Tibial nerve (tissue), 4 donors: Measurements from ENCODE around the gene PRKAG2. TPM values are rescaled to one million over a fixed set of nuclear protein-coding genes. Genes with fewer than 3 reads are reported as not detected.
A peak's percentile ranks its signal among the peaks of the same experiment; 100 is the strongest.

Source experiments
- DNase-seq, 2 donors: peaks; one replicate each; pipeline ENCODE4 v3.0.0-alpha.2; 2019; ENCODE audit warnings: low spot score in 2 of 2
- H3K27ac ChIP-seq, 4 donors: fragments of 200-600 bp; sonication (generic) in 3 of 4; one replicate each; pipeline ENCODE4 v1.5.1; 2017 to 2019; ENCODE audit warnings: mild to moderate bottlenecking in 1 of 4
- H3K27me3 ChIP-seq, 2 donors: fragments of 200-600 bp; sonication (generic) in 1 of 2; one replicate each; pipeline versions ENCODE4 v1.5.1 to v1.6.0; 2017 to 2019
- H3K36me3 ChIP-seq, 3 donors: fragments of 200-600 bp; sonication (generic); one replicate each; pipeline ENCODE4 v1.5.1; 2018 to 2019
- H3K4me1 ChIP-seq, 4 donors: fragments of 200-600 bp; sonication (generic) in 3 of 4; one replicate each; pipeline ENCODE4 v1.5.1; 2017 to 2019
- H3K4me3 ChIP-seq, 4 donors: fragments of 200-600 bp; sonication (generic) in 3 of 4; one replicate each; pipeline ENCODE4 v1.5.1; 2017 to 2019; ENCODE audit warnings: mild to moderate bottlenecking in 1 of 4, moderate library complexity in 1 of 4
- H3K9me3 ChIP-seq, 4 donors: fragments of 200-600 bp; sonication (generic) in 3 of 4; one replicate each; pipeline ENCODE4 v1.5.1; 2017 to 2019
- EP300 ChIP-seq, 2 donors: sonication (generic); formaldehyde crosslinking; IDR thresholded peaks; one replicate each; pipeline ENCODE4 v1.6.1; 2017; ENCODE audit warnings: antibody characterized with exemption in 2 of 2, mild to moderate bottlenecking in 1 of 2
- POLR2A ChIP-seq, 2 donors: fragments of 450-650 bp; IDR thresholded peaks; one replicate each; pipeline ENCODE4 v1.6.1; 2017; ENCODE audit warnings: antibody characterized with exemption in 2 of 2, mild to moderate bottlenecking in 2 of 2, moderate library complexity in 2 of 2
- WGBS, 2 donors: methylation state at CpG; one replicate each; pipeline ENCODE4 v1.1.5; 2018; 5-methylcytosine and 5-hydroxymethylcytosine counted together
- total RNA-seq, 4 donors: library from RNA; depleted of rRNA; stranded (reverse); fragments of >200 nt; gene quantifications; one replicate each; pipeline ENCODE4 v1.1.0, GENCODE V29; 2016
- TF ChIP-seq, protein P1 (sequence below), 5 experiments: fragments of 200-600 bp in 3 of 5; fragments of 450-650 bp in 2 of 5; sonication (generic) in 3 of 5; IDR thresholded peaks; one replicate each; pipeline ENCODE4 v1.5.1; 2016 to 2019; ENCODE audit warnings: antibody characterized with exemption in 5 of 5, mild to moderate bottlenecking in 3 of 5, moderate library complexity in 2 of 5

The PRKAG2 gene
- total RNA-seq, 4 donors from 2014 or later = 24.5 to 82.6 (median 38.3) TPM

DNA sequence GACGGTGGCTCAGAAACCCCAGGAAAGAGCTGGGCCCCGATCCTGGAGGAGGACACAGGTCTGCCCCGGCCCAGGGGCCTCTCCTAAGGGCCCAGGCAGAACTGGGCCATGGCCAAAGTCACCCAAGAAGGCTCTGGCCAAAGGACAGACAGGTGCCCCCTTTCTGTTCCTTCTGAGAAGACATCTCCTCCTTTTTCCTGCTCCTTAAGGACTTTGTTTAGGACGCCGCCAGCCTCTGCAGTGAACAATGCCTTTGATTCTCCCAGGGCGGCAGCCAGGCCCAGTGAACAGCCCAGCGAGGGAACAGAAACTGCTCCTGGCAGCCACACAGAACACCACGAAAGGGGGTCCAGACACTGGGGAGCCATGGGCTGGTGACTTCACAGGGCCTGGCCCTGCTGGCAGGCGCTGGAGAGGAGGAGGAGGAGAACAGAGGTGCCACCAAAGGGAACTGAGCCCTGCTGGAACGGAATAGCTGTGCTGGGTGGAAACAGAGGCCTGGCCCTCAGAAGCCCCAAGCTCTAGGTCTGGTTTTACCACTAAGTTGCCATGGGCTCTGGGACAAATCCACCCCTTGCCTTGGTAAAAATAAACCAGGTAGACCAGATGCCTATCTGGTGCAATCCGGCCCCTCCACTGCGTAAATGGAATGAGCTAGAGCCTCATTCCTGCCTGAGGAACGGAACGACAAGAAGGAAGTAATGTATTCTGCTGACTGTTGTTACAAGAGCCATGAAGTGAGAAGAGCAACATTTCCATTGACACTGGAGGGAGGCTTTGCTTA is 193.9 kb downstream of the PRKAG2 start:
- no peaks in the 10 kb centered on the region for H3K27me3 ChIP-seq
- no peak overlapping the region for H3K4me3 ChIP-seq
- TF ChIP-seq EP300 (IDR thresholded peaks at IDR 0.05) (no peak), POLR2A (IDR thresholded peaks at IDR 0.05) (no peak)
- TF ChIP-seq, protein P1, sequence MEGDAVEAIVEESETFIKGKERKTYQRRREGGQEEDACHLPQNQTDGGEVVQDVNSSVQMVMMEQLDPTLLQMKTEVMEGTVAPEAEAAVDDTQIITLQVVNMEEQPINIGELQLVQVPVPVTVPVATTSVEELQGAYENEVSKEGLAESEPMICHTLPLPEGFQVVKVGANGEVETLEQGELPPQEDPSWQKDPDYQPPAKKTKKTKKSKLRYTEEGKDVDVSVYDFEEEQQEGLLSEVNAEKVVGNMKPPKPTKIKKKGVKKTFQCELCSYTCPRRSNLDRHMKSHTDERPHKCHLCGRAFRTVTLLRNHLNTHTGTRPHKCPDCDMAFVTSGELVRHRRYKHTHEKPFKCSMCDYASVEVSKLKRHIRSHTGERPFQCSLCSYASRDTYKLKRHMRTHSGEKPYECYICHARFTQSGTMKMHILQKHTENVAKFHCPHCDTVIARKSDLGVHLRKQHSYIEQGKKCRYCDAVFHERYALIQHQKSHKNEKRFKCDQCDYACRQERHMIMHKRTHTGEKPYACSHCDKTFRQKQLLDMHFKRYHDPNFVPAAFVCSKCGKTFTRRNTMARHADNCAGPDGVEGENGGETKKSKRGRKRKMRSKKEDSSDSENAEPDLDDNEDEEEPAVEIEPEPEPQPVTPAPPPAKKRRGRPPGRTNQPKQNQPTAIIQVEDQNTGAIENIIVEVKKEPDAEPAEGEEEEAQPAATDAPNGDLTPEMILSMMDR (IDR thresholded peaks at IDR 0.05) = no peak
- no peaks in the 10 kb centered on the region for H3K9me3 ChIP-seq
- no peak for DNase-seq
- H3K27ac ChIP-seq = peak overlapping the region in 3 of 4 donors; percentile 21 to 88 (median 70)
- H3K36me3 ChIP-seq = no peaks in the 10 kb centered on the region
- peaks cover 0 to 66% (median 13%) of the 10 kb centered on the region in 4 donors for H3K4me1 ChIP-seq
- 65 to 72% methylated on average over 14 of the region's 14 CpGs for WGBS, 2 donors

DNA sequence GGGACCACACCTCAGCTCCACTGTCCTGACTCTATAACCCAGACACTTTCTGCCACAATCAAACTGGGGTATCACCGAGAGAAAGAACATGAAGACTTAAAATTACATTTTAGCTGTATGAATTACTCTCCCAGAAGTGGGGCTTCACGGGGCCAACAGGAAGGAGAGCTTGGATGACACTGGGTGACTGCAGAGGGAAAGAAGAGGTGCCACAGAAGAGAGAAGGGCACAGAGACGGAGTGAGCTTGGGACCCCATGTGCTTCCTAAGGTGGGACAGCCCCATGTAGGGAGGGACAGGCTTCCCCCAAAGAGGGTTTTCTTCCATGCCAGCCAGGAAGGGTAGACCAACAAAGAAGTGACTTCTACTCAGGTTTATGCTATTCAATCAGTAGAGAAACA is 195.2 kb downstream of the PRKAG2 start:
- TF ChIP-seq, protein P1 (IDR thresholded peaks at IDR 0.05) = no peak
- TF ChIP-seq POLR2A (IDR thresholded peaks at IDR 0.05) (no peak), EP300 (IDR thresholded peaks at IDR 0.05) (no peak)

DNA sequence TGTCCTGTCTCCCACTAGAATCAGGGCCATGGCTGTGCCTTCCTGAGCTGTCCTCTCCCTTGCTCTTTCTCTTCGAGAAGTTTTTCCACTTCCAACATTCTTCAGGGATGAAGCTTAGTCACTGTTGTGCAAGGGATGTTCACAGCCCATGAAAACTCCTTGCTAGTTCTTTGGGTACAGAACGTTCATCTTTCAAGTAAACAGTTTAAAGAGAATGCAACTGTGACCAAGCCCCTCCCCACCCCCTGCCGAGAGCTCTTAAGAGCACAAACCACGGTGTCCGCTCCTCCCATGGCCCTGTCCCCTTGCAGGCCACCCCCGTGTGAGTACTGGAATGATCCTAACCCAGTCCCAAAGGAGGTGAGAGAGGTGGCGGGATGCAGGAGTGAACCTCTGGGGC is 196.1 kb downstream of the PRKAG2 start:
- H3K36me3 ChIP-seq = peaks cover 0 to 1% (median 0%) of the 10 kb centered on the region in 3 donors
- DNase-seq = peak; percentile 46 to 68
- H3K4me1 ChIP-seq = peaks cover 0 to 48% (median 11%) of the 10 kb centered on the region in 4 donors
- H3K9me3 ChIP-seq = no peaks in the 10 kb centered on the region
- WGBS, 2 donors = 74 to 76% methylated on average over 7 of the region's 7 CpGs
- H3K27ac ChIP-seq = peak overlapping the region; percentile 35 to 88 (median 74)
- no peaks in the 10 kb centered on the region for H3K27me3 ChIP-seq
- TF ChIP-seq, protein P1 (IDR thresholded peaks at IDR 0.05) = no peak
- TF ChIP-seq POLR2A (IDR thresholded peaks at IDR 0.05) (no peak), EP300 (IDR thresholded peaks at IDR 0.05) (peak in 1 of 2 donors; percentile 83)
- no peak overlapping the region for H3K4me3 ChIP-seq

More for the DNA sequence above, 195.2 kb downstream of the PRKAG2 start:
- no peaks in the 10 kb centered on the region for H3K36me3 ChIP-seq
- H3K9me3 ChIP-seq = no peaks in the 10 kb centered on the region
- H3K27me3 ChIP-seq = no peaks in the 10 kb centered on the region
- H3K4me1 ChIP-seq = peaks cover 0 to 54% (median 11%) of the 10 kb centered on the region in 4 donors
- no peak for DNase-seq
- H3K27ac ChIP-seq = peak overlapping the region in 2 of 4 donors; percentile 46 to 88
- 91 to 96% methylated on average over 3 of the region's 3 CpGs for WGBS, 2 donors
- no peak overlapping the region for H3K4me3 ChIP-seq

DNA sequence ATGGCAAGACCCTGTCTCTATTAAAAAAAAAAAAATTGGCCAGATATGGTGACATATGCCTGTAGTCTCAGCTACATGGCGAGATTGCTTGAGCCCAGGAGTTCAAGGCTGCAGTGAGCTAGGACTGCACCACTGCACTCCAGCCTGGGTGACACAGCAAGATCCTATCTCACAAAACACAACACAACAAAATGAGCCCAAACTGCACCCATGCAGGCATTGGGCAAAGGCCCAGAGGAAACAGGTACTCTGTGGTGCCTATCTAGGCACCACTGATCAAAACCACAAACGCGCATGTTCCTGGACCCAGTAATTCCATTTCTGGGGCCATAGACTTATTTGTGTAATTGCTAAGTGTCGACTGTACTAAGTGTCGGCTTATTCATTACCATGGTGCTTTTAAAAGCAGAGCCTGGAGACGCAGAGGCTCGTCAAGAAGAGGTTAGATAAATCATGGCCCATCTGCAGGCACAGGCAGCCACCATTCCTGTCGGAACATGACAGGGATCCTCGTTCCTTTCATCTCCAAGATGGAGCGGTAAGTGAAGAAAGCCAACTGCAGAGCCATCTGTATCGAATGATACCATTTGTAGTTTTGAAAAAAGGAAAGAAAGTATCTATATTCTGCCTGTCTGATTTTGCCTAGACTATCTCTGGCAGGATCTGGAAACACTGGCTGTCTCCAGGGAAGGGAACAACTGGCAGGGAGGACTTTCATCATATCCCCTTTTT is 196.9 kb downstream of the PRKAG2 start:
- no peak for DNase-seq
- Histone ChIP-seq H3K27ac (peak overlapping the region; percentile 35 to 88 (median 74)), H3K36me3 (peaks cover 0 to 9% (median 0%) of the 10 kb centered on the region in 3 donors), H3K4me3 (no peak overlapping the region), H3K9me3 (no peaks in the 10 kb centered on the region), H3K27me3 (no peaks in the 10 kb centered on the region), H3K4me1 (peaks cover 0 to 48% (median 11%) of the 10 kb centered on the region in 4 donors)
- TF ChIP-seq, protein P1 (IDR thresholded peaks at IDR 0.05) = no peak
- TF ChIP-seq EP300 (IDR thresholded peaks at IDR 0.05) = no peak
- no peak for TF ChIP-seq POLR2A (IDR thresholded peaks at IDR 0.05)
- WGBS, 2 donors = 94 to 95% methylated on average over 11 of the region's 11 CpGs
